EH (cell line): Measurements from ENCODE around the gene SRCAP.

Experiments
- DNase-seq: peaks from one replicate; pipeline ENCODE4 v3.0.0-alpha.2; 2015; ENCODE audit warnings: low read depth

Gene SRCAP

GRCh38 chr16:30698816-30699614 is at the start of gene SRCAP:
SRCAP (plus strand) TSS chr16:30699171; CDS start chr16:30700825, 1,654 bp downstream.
- DNase-seq: peak; percentile 85

GRCh38 chr16:30649725-30650368 is 49.1 kb upstream of the SRCAP start:
- DNase-seq: no peak

GRCh38 chr16:30650369-30651123 is 48.4 kb upstream of the SRCAP start, which contains the start of gene PRR14:
PRR14 (plus strand) TSS chr16:30650960; CDS start chr16:30651646, 686 bp downstream.
- DNase-seq: peak; percentile 100

- peak; percentile 67 for DNase-seq
Measured at GRCh38 chr16:30651124-30652004, 47.6 kb upstream of the SRCAP start.

- DNase-seq: no peak
Measured at GRCh38 chr16:30652005-30652296, 47.0 kb upstream of the SRCAP start.

- DNase-seq: no peak
Measured at GRCh38 chr16:30652718-30653117, 46.3 kb upstream of the SRCAP start.

- DNase-seq: no peak
Measured at GRCh38 chr16:30654856-30655255, 44.1 kb upstream of the SRCAP start.

- DNase-seq: no peak
Measured at GRCh38 chr16:30655815-30656347, 43.1 kb upstream of the SRCAP start.

- DNase-seq: no peak
Measured at GRCh38 chr16:30656388-30656787, 42.6 kb upstream of the SRCAP start.

- DNase-seq: no peak
Measured at GRCh38 chr16:30656974-30657865, 41.8 kb upstream of the SRCAP start.

- peak; percentile 100 for DNase-seq
Measured at GRCh38 chr16:30657866-30658730, 40.9 kb upstream of the SRCAP start, which contains the start of gene FBRS. FBRS (plus strand) TSS chr16:30658431; CDS start chr16:30659519, 1,088 bp downstream.

- peak; percentile 97 for DNase-seq
Measured at GRCh38 chr16:30658731-30659506, 40.1 kb upstream of the SRCAP start.

GRCh38 chr16:30659507-30660423 is 39.2 kb upstream of the SRCAP start:
- DNase-seq: peak; percentile 27

GRCh38 chr16:30660424-30661261 is 38.3 kb upstream of the SRCAP start:
- DNase-seq: peak; percentile 30

GRCh38 chr16:30662449-30662848 is 36.5 kb upstream of the SRCAP start:
- DNase-seq: no peak

GRCh38 chr16:30663038-30663437 is 35.9 kb upstream of the SRCAP start:
- DNase-seq: no peak

- no peak for DNase-seq
Measured at GRCh38 chr16:30663820-30664219, 35.2 kb upstream of the SRCAP start.
